ENCODE results near the gene HIVEP1. TPM values are rescaled to one million over a fixed set of nuclear protein-coding genes. Genes with fewer than 3 reads are reported as not detected.

HIVEP1 gene
- total RNA-seq, 1 experiment from 2014 or later: 7.0 TPM

DNA sequence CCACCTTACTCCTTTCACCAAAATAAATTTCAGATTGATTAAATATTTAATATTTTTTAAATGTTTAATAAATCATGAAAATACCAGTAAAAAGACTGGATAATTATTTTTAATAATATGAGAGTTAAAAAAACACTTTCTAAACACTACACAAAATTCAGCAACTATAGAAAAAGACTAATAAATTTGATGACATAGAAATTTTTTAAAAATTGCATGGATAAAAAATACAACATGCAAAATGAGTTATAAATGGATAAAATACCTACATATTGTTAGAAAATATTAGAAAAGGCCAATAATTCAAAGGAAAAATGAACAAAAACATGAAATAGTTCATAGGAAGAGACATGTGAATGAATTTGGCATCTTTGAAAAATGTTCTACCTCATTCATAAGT, 177.0 kb downstream of the HIVEP1 start:
- no peak for DNase-seq (ENCODE audit: low spot score)

- DNase-seq (ENCODE audit: low spot score): no peak
Observed at GRCh38 chr6:12189661-12190060, 177.5 kb downstream of the HIVEP1 start.

DNA sequence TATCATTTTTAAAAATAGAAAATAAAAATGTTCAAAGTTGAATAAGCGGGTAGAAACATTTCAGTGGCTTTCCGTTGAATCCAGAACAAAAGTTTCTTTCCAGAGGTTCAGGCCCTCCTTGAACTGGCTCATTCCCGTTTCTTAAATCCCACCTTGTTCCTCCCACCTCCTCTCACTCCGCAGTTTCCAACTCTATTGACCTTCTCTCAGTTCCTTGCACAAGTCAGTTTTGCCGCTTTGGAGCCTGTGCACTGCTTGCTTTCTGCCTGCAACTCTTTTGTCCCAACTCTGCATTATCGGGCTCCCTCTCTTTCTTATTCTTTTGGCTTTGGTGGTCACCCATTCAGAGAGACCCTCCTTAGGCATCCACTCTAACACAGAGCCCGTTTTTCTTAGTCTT, 178.1 kb downstream of the HIVEP1 start:
- no peak for DNase-seq (ENCODE audit: low spot score)

DNA sequence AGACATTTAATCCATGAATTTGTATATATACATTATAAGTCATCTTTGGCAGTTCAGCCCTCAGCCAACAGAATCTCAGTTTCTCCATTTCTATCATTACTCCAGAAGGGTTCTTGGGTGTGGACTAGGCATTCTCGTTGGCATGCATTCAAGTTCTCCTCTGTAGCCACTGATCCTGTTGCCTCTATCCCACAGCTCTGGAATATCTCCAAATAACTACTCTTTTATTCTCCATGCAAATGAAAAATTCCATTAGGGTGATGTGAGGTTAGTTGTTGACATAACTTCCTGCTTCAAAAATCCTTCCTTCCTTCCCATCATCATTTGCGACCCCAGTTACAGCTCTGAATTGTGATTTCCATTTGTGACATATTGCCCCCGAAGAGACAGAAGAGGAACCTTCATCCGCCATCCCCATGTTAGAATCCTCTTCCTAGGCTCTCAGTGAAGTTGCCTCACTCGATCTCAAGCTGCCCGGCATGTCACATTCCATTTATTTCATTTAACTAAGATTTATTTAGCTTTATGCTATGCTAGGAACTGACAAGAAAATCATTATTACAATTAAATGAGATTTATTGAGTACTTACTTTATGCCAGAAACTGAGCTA, 184.3 kb downstream of the HIVEP1 start:
- no peak for DNase-seq (ENCODE audit: low spot score)

GRCh38 chr6:12198851-12199250, 186.7 kb downstream of the HIVEP1 start:
- no peak for DNase-seq (ENCODE audit: low spot score)

GRCh38 chr6:12200015-12200564, 188.0 kb downstream of the HIVEP1 start:
- DNase-seq (ENCODE audit: low spot score): no peak

GRCh38 chr6:12200761-12201160, 188.6 kb downstream of the HIVEP1 start:
- DNase-seq (ENCODE audit: low spot score): no peak

- DNase-seq (ENCODE audit: low spot score): no peak
Observed at GRCh38 chr6:12203001-12203400, 190.9 kb downstream of the HIVEP1 start.

GRCh38 chr6:12208190-12208589, 196.1 kb downstream of the HIVEP1 start:
- DNase-seq (ENCODE audit: low spot score): no peak

DNA sequence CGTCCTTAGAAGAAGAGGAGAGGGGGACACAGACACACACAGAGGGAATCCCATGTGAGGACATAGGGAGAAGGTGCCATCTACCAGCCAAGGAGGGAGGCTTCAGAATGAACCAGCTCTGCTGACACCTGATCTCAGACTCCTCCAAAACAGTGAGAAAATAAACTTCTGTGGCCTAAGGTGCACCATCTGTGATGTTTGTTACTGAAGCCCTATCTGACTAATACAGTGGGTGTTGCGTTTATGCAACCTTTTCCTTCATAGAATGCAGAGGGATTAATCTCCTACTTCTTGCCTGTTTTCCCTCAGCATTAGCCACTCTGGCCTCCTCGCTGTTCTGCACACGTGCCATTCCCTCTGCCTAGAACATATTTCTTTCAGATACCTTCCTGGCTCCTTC, 196.6 kb downstream of the HIVEP1 start:
- no peak for DNase-seq (ENCODE audit: low spot score)

Other genes with a start within 250 kb of the HIVEP1 start
- 0.13 and 0.83 TPM in 2 replicates for gene ADTRP, start 233.5 kb upstream of the HIVEP1 start, total RNA-seq (2014; rRNA removed; shearing (Covaris generic))